D341Med (cell line): Measurements from ENCODE around the gene NEURL1.

Experiments used
- DNase-seq: peaks from one replicate; pipeline ENCODE4 v3.0.0; 2012; ENCODE audit warnings: low spot score

The NEURL1 gene

GRCh38 chr10:103564776-103565520 lies 71.4 kb downstream of the NEURL1 start:
- peak; percentile 61 for DNase-seq

- DNase-seq = no peak
These were observed 73.0 kb downstream of the NEURL1 start for GRCh38 chr10:103566536-103566935.

- no peak for DNase-seq
These were observed 75.0 kb downstream of the NEURL1 start for GRCh38 chr10:103568505-103568904.

- no peak for DNase-seq
These were observed 76.4 kb downstream of the NEURL1 start for GRCh38 chr10:103569896-103570295.

DNA sequence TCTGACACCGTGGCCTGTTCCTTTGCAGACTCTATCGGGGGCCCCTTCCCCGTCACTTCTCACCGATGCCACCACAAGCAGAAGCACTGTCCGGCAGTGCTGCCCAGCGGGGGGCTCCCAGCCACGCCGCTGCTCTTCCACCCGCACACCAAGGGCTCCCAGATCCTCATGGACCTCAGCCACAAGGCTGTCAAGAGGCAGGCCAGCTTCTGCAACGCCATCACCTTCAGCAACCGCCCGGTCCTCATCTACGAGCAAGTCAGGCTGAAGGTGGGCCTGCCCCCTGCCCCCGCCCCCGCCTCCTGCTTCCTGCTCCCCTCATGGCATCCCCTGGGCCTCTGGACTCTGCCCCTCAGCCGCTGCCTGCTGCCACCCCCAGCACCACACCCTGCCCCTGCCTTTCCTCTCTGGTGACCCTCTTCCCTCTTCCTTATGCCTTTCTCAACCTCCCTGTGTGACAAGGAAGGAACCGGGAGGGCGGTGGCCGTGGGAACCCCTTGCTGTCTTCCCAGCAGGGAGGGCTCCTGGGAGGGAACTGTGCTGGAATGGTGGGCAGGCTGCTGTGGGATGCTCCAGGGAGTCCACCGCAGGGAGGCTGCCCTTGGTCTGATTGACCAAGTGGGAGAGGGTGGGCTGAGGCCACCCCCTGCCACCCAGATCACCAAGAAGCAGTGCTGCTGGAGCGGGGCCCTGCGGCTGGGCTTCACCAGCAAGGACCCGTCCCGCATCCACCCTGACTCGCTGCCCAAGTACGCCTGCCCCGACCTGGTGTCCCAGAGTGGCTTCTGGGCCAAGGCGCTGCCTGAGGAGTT lies 77.5 kb downstream of the NEURL1 start:
- DNase-seq = no peak

DNA sequence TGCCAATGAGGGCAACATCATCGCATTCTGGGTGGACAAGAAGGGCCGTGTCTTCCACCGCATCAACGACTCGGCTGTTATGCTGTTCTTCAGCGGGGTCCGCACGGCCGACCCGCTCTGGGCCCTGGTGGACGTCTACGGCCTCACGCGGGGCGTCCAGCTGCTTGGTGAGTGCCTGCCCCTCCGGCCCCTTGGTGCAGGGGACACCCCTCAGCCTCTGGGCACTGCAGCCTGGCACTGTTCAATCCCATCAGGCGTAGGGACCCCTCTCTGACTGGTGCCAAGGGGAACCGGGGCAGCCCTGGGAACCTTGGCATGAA lies 78.1 kb downstream of the NEURL1 start:
- no peak for DNase-seq

GRCh38 chr10:103572347-103573204 lies 79.1 kb downstream of the NEURL1 start:
- no peak for DNase-seq

- no peak for DNase-seq
These were observed 79.6 kb downstream of the NEURL1 start for GRCh38 chr10:103573205-103573487.

DNA sequence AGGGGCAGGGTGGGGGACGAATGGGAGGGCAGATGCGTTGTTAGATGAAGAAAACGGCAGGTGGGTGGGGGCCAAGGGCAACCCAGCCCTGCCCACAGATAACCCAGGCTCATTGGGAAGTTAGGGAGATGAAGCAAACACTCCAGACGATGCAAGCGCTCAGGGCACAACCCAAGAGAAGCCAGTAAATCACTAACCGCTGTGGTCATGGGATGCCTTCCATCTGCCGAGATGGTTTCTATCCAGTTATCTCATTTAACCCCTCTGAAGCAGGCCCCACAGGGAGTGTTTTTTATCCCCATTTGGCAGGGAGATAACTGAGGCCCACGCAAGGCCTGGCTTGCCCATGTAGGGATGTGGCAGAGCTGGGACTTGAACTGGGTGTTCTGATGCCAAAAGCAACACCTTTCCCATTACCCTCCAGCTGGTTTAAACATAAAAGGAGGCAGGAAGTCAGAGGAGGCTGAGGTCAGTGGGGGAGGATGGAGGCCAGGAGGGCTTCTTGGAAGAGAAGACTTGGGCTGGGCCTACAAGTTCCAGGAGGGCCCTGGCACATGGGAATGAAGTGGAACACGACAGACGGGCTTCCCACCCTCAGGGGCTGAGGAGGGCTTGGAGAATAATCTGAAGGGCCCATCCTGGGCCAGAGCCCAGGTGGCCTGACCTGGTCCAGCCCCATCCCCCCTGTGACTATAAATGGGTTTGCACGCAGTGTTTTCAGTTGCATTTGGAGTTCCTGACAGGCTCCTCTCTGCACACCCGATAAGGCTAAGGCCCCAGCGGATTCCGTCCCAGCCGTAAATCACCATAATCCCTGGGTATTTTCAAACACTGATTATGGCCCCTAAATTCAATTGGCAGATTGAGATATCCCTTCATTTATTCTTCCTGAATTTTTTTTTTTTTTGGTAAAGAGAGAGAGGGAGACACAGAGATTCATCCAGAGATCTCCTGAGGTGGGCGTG lies 80.9 kb downstream of the NEURL1 start:
- no peak for DNase-seq

DNA sequence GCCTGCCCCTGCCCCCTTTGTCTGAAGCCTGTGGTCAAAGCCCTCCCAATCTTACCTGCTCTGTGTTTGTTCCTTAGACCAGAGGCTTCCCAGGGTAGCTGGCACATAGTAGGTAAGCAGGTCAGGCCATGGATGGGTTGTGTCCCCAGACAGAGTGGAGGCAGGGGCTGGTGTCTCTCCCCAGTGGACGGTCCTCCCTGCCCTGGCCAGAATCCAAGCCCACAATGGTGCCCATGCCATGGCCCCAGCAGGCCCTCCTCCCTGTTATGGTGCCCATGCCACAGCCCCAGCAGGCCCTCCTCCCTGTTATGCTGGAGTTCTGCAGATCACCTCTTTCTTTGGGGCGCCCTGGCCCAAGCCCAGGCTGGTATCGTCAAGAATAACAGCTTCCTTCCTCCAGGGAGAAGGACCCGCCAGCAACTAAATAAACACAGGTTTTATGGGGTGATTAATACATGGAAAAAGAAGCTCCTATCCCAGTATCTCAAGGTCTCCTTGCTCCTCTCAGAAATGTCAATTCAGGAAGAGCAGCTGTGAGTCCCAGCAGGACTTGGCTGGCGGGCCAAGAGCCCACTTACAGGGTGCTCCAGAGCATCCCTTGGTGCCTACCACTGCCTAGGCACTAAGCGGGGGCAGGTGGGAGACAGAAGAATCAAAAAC lies 82.0 kb downstream of the NEURL1 start:
- DNase-seq = no peak

GRCh38 chr10:103576076-103576471 lies 82.6 kb downstream of the NEURL1 start:
- DNase-seq = no peak

DNA sequence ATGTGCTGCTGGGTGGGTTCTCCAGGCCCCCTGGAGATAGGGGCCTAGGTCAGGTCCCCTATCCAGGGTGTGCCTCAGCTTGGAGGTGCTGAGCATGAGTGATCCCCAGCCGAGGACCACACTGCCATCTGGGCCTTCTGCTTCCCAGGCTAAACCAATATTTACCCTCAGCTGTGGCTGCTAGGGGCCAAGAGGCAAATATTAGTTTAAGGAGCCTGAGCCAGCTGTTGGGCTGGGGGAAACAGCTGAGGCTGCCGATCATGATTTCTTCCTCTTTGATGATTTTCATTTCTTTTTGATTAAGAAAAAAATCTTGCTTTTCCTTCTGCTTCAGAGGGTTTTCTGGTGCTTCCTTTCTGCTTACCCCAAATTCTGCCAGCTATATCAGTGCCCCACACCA lies 83.4 kb downstream of the NEURL1 start:
- no peak for DNase-seq

DNA sequence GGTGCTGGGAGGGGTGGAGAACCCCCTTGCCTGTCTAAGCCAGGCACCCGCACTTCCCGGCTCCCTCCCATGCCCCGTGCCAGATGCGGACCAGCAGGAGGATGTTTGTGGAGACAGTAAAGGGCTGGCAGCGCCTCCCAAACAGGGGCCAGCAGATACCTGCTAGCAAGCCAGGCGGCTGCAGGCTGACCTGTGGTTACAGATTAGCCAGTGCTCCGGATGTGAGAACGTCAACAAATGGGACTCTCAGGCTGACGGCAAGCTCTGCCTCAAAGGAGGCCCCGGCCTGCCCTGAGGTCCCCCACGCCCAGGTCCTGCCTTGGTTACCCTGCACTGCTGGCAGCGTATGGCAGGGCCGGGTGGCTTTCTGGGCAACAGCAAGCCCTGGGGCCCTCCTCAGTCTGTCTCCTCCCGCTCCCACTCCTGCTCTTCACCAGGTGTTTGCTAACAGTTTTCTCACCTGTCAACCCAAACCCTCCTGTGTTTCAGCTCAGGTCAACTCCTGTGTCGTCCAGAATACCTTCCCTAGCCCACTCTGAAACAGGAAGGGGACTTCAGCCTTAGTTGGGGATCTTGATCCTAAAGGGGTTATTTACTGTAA lies 85.4 kb downstream of the NEURL1 start:
- no peak for DNase-seq

DNA sequence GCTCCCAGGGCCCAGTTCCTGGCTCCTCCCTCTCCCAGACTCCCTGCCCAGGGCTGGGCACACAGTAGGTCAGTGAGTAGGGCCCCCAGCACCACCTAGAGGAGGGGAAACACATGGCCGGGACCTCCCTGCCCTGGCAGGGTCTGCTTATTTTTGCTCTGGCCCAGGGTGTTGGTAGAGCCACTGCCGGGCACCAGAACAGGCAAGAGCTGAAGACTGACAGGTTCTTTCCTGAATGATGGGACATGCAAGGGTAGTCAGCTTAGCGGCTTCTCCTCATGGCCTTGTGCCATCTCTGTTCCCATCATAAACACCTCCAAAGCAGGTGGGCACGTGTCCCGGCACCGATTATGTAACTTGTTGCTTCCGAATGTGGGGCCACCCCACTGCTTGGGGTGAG lies 86.5 kb downstream of the NEURL1 start:
- DNase-seq = no peak

DNA sequence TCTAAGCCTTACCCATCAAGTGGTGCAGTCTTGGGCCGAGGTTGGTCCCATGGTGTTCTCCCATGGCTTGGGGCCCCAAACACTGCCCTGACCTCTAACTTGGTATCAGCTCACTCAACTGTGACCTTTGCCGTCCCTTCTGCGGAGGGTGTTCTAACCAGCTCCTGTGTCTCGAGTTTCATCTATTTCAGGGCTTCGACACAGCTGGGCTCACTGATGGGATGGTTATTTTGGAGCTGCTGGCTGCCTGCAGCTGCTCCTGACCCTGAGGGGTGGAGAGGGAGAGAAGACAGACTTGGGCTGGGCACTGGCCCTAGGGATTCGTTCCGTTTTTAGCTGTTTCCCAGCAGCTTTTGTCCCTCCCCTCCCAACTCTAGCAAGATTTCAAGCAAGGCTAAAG lies 86.9 kb downstream of the NEURL1 start:
- DNase-seq = no peak

DNA sequence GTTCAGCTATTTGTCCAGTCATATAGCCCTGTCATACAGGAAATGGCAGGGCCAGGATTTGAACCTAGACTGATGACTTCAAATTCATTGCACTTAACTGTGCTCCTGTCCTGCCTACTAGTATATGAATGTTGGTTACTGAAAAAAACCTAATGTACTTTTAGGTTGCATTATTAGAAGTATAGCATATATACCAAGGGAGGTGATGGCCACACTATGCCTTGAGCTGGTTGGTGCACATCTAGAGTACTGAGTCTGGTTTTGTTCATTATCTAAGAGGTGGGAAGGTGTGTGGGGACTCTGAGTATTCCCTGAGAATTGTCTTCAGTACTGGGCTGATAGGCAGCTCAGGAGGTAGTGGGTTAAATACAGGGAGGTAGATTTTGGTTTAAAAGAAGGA lies 88.0 kb downstream of the NEURL1 start:
- no peak for DNase-seq

GRCh38 chr10:103582331-103583123 lies 89.0 kb downstream of the NEURL1 start:
- no peak for DNase-seq

- no peak for DNase-seq
These were observed 90.3 kb downstream of the NEURL1 start for GRCh38 chr10:103583871-103584215.

- DNase-seq = no peak
These were observed 90.9 kb downstream of the NEURL1 start for GRCh38 chr10:103584216-103585010.
